ENCODE data around the gene CORO2B. TPM values are rescaled to one million over a fixed set of nuclear protein-coding genes. Genes with fewer than 3 reads are reported as not detected.

The CORO2B gene
- total RNA-seq, 4 donors from 2014 or later: 0.19 to 2.3 (median 0.22) TPM; not detected in 1

DNA sequence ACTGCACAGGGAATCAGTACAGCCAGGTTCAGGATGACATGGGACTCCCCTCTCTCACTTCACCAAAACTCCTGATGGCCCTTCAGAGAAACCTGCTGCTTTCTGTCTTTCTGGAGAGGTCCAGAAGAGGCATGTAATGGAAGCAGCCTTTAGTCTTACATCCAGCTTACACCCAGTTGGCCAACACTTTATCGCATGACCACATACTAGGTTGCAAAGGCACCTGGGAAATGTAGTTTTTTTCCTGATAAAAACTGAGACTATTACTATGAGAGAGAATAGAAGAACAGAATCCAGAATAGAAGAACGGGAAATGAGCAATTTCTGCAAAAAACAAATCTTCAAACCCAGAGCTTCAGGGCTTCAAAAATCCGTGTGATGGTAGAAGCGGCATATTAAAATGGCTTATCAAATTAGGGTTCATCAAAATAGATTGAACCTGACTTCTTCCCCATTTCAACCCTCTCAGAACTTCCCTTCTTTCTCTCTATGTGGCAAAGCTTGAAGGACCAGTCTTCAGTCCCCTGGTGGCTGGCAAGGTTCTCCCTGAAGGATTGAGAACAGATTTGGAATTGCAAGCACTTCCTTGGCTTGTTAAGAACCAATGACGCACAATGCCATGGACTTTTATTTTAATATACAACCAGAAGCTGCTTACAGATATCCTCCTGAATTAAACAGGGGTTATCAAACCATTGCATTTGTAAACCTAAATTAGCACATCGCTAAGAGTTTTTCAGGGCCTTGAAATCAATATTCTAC lies 34.4 kb downstream of the CORO2B start:
- TF ChIP-seq, protein P1, sequence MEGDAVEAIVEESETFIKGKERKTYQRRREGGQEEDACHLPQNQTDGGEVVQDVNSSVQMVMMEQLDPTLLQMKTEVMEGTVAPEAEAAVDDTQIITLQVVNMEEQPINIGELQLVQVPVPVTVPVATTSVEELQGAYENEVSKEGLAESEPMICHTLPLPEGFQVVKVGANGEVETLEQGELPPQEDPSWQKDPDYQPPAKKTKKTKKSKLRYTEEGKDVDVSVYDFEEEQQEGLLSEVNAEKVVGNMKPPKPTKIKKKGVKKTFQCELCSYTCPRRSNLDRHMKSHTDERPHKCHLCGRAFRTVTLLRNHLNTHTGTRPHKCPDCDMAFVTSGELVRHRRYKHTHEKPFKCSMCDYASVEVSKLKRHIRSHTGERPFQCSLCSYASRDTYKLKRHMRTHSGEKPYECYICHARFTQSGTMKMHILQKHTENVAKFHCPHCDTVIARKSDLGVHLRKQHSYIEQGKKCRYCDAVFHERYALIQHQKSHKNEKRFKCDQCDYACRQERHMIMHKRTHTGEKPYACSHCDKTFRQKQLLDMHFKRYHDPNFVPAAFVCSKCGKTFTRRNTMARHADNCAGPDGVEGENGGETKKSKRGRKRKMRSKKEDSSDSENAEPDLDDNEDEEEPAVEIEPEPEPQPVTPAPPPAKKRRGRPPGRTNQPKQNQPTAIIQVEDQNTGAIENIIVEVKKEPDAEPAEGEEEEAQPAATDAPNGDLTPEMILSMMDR (IDR thresholded peaks at IDR 0.05): no peak
- no peak for TF ChIP-seq POLR2A (IDR thresholded peaks at IDR 0.05)
- Histone ChIP-seq H3K27ac (no peak overlapping the region), H3K4me3 (no peak overlapping the region), H3K27me3 (peaks cover 0 to 11% (median 0%) of the 10 kb centered on the region in 4 donors), H3K36me3 (no peaks in the 10 kb centered on the region), H3K4me1 (peaks cover 0 to 28% (median 0%) of the 10 kb centered on the region in 3 donors), H3K9me3 (no peaks in the 10 kb centered on the region)
- no peak for DNase-seq
- intact Hi-C loops (cut with DNase I): no loop called here
- 84 to 94% methylated on average over 6 of the region's 6 CpGs for WGBS, 2 donors

DNA sequence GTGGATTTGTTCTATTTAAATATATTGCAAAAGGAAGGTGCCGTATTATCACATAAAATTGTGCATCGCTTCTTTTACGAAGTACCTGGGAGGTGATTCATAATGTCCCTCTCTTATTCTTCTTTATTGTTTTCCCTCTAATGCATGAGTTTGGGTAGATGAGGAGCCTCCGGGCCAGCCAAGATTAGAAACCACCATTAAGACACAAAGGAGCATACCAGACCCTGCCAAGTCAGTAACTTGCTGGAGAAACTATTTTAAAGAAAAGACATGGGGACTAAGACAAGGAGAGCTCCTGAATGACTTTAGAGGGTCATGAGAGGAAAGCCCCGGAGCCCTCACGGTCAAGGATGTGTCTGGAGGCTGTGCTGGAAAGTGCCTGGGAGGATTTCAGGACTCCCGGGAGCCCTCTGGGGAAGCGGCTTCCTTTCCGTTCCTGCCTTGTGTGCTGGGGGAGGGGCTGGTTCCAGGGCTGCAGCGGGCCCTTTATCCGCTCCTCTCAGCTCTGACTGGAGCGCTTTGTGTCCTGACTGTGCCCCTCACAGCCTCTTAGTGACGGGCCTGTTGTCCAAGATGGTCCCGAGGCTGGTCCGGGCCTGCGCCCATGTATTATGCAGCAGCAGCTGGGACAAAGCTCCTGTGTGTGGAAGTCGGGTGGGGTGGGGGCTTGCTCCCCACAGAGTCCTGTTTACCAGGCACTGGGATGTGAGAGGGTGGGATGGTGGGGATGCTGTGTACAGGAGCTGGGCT lies 35.7 kb downstream of the CORO2B start:
- Histone ChIP-seq H3K9me3 (no peaks in the 10 kb centered on the region), H3K27ac (peak overlapping the region in 2 of 4 donors; percentile 48 to 55), H3K4me1 (peaks cover 0 to 15% (median 0%) of the 10 kb centered on the region in 3 donors), H3K4me3 (no peak overlapping the region), H3K36me3 (no peaks in the 10 kb centered on the region), H3K27me3 (peaks cover 0 to 11% (median 0%) of the 10 kb centered on the region in 4 donors)
- no peak for DNase-seq
- intact Hi-C loops (cut with DNase I): no loop called here
- no peak for TF ChIP-seq POLR2A (IDR thresholded peaks at IDR 0.05)
- TF ChIP-seq, protein P1 (IDR thresholded peaks at IDR 0.05): no peak
- WGBS, 2 donors: 64 to 71% methylated on average over 8 of the region's 17 CpGs

DNA sequence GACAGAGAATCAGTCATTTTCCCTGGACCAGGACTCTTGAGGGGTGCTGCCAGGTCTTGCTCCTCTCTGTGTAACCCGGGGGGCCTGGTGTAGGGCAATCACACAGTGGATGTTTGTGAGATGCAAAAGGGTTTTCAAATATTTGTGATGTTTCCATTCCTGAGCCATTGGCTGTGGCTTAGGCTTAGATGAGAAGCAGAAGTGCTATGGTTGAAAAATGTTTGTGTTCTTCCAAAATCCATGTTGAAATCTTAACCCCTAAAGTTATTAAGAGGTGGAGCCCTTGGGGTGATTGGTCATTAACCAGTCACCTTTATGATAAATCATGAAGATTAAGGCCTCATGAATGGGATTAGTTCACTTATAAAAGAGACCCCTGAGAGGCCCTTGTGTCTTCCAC lies 36.5 kb downstream of the CORO2B start:
- intact Hi-C loops (cut with DNase I): no loop called here
- Histone ChIP-seq H3K4me3 (no peak overlapping the region), H3K36me3 (no peaks in the 10 kb centered on the region), H3K9me3 (no peaks in the 10 kb centered on the region), H3K27me3 (peaks cover 0 to 11% (median 0%) of the 10 kb centered on the region in 4 donors), H3K4me1 (peaks cover 0 to 13% (median 0%) of the 10 kb centered on the region in 3 donors), H3K27ac (peak overlapping the region in 3 of 4 donors; percentile 14 to 55 (median 48))
- no peak for DNase-seq
- TF ChIP-seq POLR2A (IDR thresholded peaks at IDR 0.05): no peak
- TF ChIP-seq, protein P1 (IDR thresholded peaks at IDR 0.05): no peak
- 57 to 71% methylated on average over 1 of the region's 1 CpG for WGBS, 2 donors

DNA sequence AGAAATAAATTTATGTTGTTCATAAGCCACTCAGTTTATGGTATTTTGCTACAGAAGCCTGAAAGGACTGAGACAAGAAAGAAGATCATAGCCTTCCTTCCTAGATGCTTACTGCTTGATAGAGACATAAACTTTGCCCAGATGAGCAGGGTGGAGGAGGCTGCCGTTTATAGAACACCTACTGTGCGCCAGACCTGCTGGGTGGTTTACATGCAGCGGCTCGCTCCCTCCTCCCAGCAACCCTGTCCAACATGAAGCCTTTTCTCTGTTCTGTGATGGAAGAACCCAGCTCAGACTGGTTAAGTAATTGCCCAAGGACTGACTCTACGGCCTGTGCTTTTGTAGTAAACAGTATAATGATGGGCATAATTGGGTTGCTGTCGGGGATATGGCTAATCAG lies 37.0 kb downstream of the CORO2B start:
- Histone ChIP-seq H3K27ac (peak overlapping the region in 1 of 4 donors; percentile 55), H3K36me3 (no peaks in the 10 kb centered on the region), H3K27me3 (peaks cover 0 to 11% (median 0%) of the 10 kb centered on the region in 4 donors), H3K4me1 (peaks cover 0 to 17% (median 0%) of the 10 kb centered on the region in 3 donors), H3K4me3 (no peak overlapping the region), H3K9me3 (no peaks in the 10 kb centered on the region)
- intact Hi-C loops (cut with DNase I): no loop called here
- DNase-seq: no peak
- 72 to 89% methylated on average over 3 to 6 of the region's 6 CpGs for WGBS, 2 donors
- TF ChIP-seq, protein P1 (IDR thresholded peaks at IDR 0.05): no peak
- TF ChIP-seq POLR2A (IDR thresholded peaks at IDR 0.05): no peak

DNA sequence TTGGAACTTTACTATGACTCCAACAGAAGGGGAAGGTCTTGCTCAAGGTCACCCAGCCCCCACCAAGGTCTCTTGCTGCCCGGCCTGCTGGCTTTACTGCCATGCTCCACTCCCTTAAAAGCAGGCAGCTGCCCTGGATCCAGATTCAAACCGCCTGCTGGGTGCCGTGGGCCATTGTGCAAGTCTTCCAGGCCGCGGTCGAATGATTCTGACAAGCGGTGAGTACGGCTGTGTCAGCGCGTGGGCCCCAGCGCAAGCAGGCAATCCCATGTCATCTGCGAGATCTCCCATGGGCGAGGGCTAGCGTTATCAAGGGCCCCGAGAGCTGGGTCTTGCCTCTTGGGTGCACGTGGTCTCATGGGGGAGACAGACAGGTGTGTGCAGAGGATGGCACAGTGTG lies 37.6 kb downstream of the CORO2B start:
- TF ChIP-seq, protein P1 (IDR thresholded peaks at IDR 0.05): no peak
- TF ChIP-seq POLR2A (IDR thresholded peaks at IDR 0.05): no peak
- intact Hi-C loops (cut with DNase I): no loop called here
- H3K27me3 ChIP-seq: peaks cover 0 to 11% (median 0%) of the 10 kb centered on the region in 4 donors
- WGBS, 2 donors: 94 to 95% methylated on average over 8 to 15 of the region's 16 CpGs
- DNase-seq: no peak
- no peaks in the 10 kb centered on the region for H3K9me3 ChIP-seq
- H3K27ac ChIP-seq: no peak overlapping the region
- H3K4me3 ChIP-seq: no peak overlapping the region
- H3K4me1 ChIP-seq: peaks cover 0 to 23% (median 4%) of the 10 kb centered on the region in 3 donors
- H3K36me3 ChIP-seq: no peaks in the 10 kb centered on the region
